OCI-LY7 (cell line): ENCODE measurements around the gene PPTC7. TPM values are rescaled to one million over a fixed set of nuclear protein-coding genes. Genes with fewer than 3 reads are reported as not detected.

ENCODE experiments used
- BruUV-seq: library from RNA; stranded (reverse); fragments of 400-500 nt; replicated peaks from 2 replicates; lab custom pipeline; 2021; lab: Mats Ljungman, UMichigan
- CTCF ChIA-PET: fragments of 300-600 bp; sonication (Branson Sonifier 250); formaldehyde crosslinking; loops from one replicate; lab custom pipeline; 2022; ENCODE audit warnings: antibody characterized with exemption; ENCODE audit not compliant: unreplicated experiment; lab: Charles Lee
- POLR2A ChIA-PET: fragments of 300-600 bp; sonication (Branson Sonifier 250); formaldehyde crosslinking; loops from one replicate; lab custom pipeline; 2022; ENCODE audit warnings: antibody characterized with exemption; lab: Charles Lee
- DNase-seq: peaks from one replicate; pipeline ENCODE4 v3.0.0-alpha.2; 2015; ENCODE audit warnings: low spot score
- H2AFZ ChIP-seq: fragments of 200-600 bp; sonication (generic), shearing (Covaris generic); 2 replicates; pipeline ENCODE4 v1.6.1; 2014; ENCODE audit warnings: mild to moderate bottlenecking, antibody characterized with exemption, low read length, moderate library complexity
- H3K27ac ChIP-seq: fragments of 200-600 bp; sonication (generic); 2 replicates; pipeline ENCODE4 v1.5.1; 2014; ENCODE audit warnings: mixed run types, low read depth, mild to moderate bottlenecking, moderate library complexity, low read length, inconsistent platforms; ENCODE audit not compliant: poor library complexity, severe bottlenecking
- H3K36me3 ChIP-seq: fragments of 200-600 bp; sonication (generic); 2 replicates; pipeline ENCODE4 v1.6.1; 2014; ENCODE audit warnings: mild to moderate bottlenecking, antibody characterized with exemption, low read length, moderate library complexity, mixed read lengths; ENCODE audit not compliant: insufficient read depth
- H3K4me1 ChIP-seq: fragments of 200-600 bp; sonication (generic); 2 replicates; pipeline ENCODE4 v1.5.1; 2014; ENCODE audit warnings: mild to moderate bottlenecking, low read length; ENCODE audit not compliant: insufficient read depth, poor library complexity, severe bottlenecking
- H3K4me2 ChIP-seq: fragments of 200-600 bp; sonication (generic); 2 replicates; pipeline ENCODE4 v1.6.1; 2014; ENCODE audit warnings: mild to moderate bottlenecking, low read length
- H3K4me3 ChIP-seq: fragments of 200-600 bp; sonication (generic); 2 replicates; pipeline ENCODE4 v1.5.1; 2014; ENCODE audit warnings: mild to moderate bottlenecking, low read depth, low read length; ENCODE audit not compliant: poor library complexity, severe bottlenecking
- H3K79me2 ChIP-seq: fragments of 200-600 bp; sonication (generic); 2 replicates; pipeline ENCODE4 v1.6.1; 2016; ENCODE audit warnings: low read depth, mild to moderate bottlenecking, low read length, moderate library complexity, mixed read lengths; ENCODE audit not compliant: insufficient read depth
- H3K9me2 ChIP-seq: fragments of 200-600 bp; sonication (generic); 2 replicates; pipeline ENCODE4 v1.6.1; 2016; ENCODE audit warnings: mild to moderate bottlenecking, low read length, mixed read lengths; ENCODE audit not compliant: insufficient read depth
- H3K9me3 ChIP-seq: fragments of 200-600 bp; sonication (generic); 2 replicates; pipeline ENCODE4 v1.6.1; 2014; ENCODE audit warnings: mild to moderate bottlenecking, mixed run types, low read length, mixed read lengths
- H4K20me1 ChIP-seq: fragments of 200-600 bp; sonication (generic); 2 replicates; pipeline ENCODE4 v1.6.1; 2014; ENCODE audit warnings: mild to moderate bottlenecking, antibody characterized with exemption, low read length, moderate library complexity, mixed read lengths; ENCODE audit not compliant: insufficient read depth
- CTCF ChIP-seq: fragments of 200-600 bp; sonication (generic); conservative IDR thresholded peaks from 2 replicates; pipeline ENCODE4 v1.5.1; 2014; ENCODE audit warnings: mild to moderate bottlenecking, antibody characterized with exemption, low read length, moderate library complexity, mixed read lengths
- EZH2phosphoT487 ChIP-seq: fragments of 200-600 bp; sonication (generic); IDR thresholded peaks from 2 replicates; pipeline ENCODE4 v1.6.1; 2018; ENCODE audit warnings: low read depth, borderline replicate concordance, mild to moderate bottlenecking, mixed run types, antibody characterized with exemption, low read length, moderate library complexity, mixed read lengths
- intact Hi-C: fragments of 100-400 bp; cut with micrococcal nuclease; formaldehyde crosslinking; loops from one replicate; pipeline ENCODE4 v1.10.0; 2022; ENCODE audit not compliant: unreplicated experiment
- total RNA-seq, 2 experiments: library from RNA; depleted of rRNA in 1 of 2; stranded (reverse); fragments of >200 nt in 1 of 2; shearing (Covaris generic) in 1 of 2; gene quantifications; 2 replicates each; pipeline ENCODE4 v1.2.3, GENCODE V29; 2014 to 2022

PPTC7 gene
- total RNA-seq, 2 experiments from 2014 or later: 11.4 to 29.7 TPM

- POLR2A ChIA-PET: no interaction called here
- H3K9me2 ChIP-seq: no peaks in the 10 kb centered on the region
These were observed 25.8 kb downstream of the PPTC7 start for GRCh38 chr12:110557300-110557699.

GRCh38 chr12:110556705-110557104 is 26.4 kb downstream of the PPTC7 start:
- BruUV-seq: no TSS peak
- POLR2A ChIA-PET: interaction anchor here (0.6 to 1.0 kb wide), 2 partner anchors 9 to 11 kb away, joined by 3 to 4 read pairs; no protein-coding TSS in a partner anchor

More at GRCh38 chr12:110557300-110557699, 25.8 kb downstream of the PPTC7 start:
- BruUV-seq: no TSS peak
- H3K4me3 ChIP-seq: no peak overlapping the region
- no peak for TF ChIP-seq EZH2phosphoT487
- no peak for TF ChIP-seq CTCF
- no peak overlapping the region for H3K4me2 ChIP-seq
- no peak overlapping the region for H2AFZ ChIP-seq
- CTCF ChIA-PET: no interaction called here
- peaks cover 18% of the 10 kb centered on the region for H3K4me1 ChIP-seq
- peaks cover 96% of the 10 kb centered on the region for H3K79me2 ChIP-seq
- DNase-seq: no peak
- H3K9me3 ChIP-seq: no peaks in the 10 kb centered on the region; the same call in 1 of the 2 replicates
- no peaks in the 10 kb centered on the region for H4K20me1 ChIP-seq
- intact Hi-C loops: no loop called here
- no peak overlapping the region for H3K27ac ChIP-seq
- H3K36me3 ChIP-seq: peaks cover 37% of the 10 kb centered on the region

More at GRCh38 chr12:110556705-110557104, 26.4 kb downstream of the PPTC7 start:
- no peak overlapping the region for H2AFZ ChIP-seq
- no peak overlapping the region for H3K4me3 ChIP-seq
- H3K27ac ChIP-seq: no peak overlapping the region
- intact Hi-C loops: no loop called here
- no peak for TF ChIP-seq EZH2phosphoT487
- no peak for TF ChIP-seq CTCF
- no peak overlapping the region for H3K4me2 ChIP-seq
- no peak for DNase-seq
- peaks cover 96% of the 10 kb centered on the region for H3K79me2 ChIP-seq
- no peaks in the 10 kb centered on the region for H3K9me2 ChIP-seq
- peaks cover 43% of the 10 kb centered on the region for H3K36me3 ChIP-seq
- H3K4me1 ChIP-seq: peaks cover 12% of the 10 kb centered on the region
- H4K20me1 ChIP-seq: no peaks in the 10 kb centered on the region
- CTCF ChIA-PET: no interaction called here
- no peaks in the 10 kb centered on the region; the same call in 1 of the 2 replicates for H3K9me3 ChIP-seq
